Measurements from ENCODE around the gene NOTCH1.

- TF ChIP-seq CTCF (IDR thresholded peaks at IDR 0.05; ENCODE audit: insufficient read depth, low read depth, low read length) (no peak), EZH2 (IDR thresholded peaks at IDR 0.05; ENCODE audit: insufficient read depth, low read length) (no peak)
These were observed 40.1 kb downstream of the NOTCH1 start for GRCh38 chr9:136505406-136506403.
